ENCODE results near the gene NFE2L3.

NFE2L3 gene

DNA sequence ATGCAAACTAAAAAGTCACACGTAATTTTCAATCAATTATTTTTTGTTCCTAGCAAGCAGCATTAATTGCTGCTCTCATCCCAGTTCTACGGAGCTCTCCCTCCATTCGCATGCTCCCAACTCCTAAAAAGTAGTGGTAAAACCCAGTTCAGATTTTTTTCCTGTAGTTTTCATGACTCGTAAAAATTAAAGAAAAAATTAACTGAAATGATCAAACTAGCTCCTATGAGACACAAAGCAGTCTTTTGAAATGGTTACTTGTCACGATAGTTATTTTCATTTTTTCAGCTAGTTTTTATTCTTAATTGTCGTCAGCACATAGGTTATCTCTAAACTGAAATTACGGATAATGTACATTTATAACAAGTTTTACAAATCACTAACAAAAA, 46.8 kb downstream of the NFE2L3 start:
- FAIRE-seq = no peak
- DNase-seq (ENCODE audit: low spot score) = no peak

DNA sequence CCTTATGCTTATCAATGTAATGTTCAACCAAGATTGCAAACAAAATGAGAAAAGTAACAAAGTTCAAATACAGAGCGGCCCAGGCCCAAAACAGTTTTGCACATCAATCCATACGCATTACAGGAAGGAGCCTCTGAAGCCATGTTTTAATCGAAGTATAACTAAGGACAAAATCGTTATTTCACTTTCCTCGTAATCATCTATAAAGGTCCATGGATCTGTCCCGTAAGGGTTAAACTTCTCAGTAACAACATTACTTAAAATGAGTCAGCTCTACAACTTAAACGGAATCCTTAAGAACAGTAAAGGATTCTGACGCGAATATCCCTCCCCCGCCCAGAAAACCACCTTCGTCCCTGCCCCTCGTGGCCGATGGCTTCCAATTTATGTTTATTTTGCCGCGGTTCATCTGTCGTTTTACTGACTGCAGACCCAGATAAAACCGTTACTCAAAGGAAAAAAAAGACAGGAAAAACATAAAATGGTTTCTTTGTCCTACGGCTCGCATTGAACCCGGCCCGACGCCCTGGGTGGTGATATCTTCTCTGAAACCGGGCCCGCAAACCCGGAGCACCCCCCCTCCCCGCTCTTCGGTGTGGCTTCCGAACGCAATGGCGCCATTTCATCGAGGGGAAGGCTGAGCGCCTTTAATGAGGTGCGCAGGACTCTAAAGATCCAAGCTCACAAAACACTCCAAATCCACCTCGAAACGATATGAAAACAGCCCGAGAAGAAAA, 47.5 kb downstream of the NFE2L3 start:
- FAIRE-seq (no peak), DNase-seq (ENCODE audit: low spot score) (peak; percentile 58)

GRCh38 chr7:26200038-26200443, 48.0 kb downstream of the NFE2L3 start:
- FAIRE-seq (no peak), DNase-seq (ENCODE audit: low spot score) (peak; percentile 59)

DNA sequence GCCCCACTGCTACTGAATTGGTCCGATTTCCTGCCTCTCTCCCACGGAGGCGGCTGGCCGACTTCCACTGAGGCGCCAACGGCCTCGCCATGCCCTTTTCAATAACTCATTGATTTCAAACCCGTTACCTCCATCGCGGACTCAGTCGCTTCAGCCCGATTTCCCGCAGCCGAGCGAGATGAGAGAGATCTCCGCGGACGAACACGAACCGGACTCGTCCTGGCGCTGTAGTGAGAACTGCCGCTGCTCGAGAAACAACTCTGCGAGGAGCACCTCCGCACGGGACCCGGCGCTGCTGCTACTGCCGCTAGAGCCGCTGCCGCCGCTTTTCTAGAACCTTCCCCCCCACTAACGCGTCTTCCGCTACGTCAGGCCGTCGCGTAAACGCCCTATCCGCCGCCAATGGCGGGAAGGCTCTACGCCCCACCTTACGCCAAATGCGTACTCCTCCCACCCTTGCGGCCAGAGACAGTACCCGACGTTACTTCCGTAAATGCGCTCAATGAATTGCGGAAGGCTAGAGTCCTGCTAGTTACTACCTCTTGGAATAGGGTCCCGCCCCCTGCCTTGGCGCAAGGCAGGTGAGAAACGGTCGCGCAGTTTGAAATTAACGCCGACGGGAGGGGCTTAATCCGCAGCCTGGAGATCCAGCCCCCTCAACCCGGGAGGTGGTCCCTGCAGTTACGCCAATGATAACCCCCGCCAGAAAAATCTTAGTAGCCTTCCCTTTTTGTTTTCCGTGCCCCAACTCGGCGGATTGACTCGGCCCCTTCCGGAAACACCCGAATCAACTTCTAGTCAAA, 48.6 kb downstream of the NFE2L3 start, which contains the start of gene HNRNPA2B1:
Gene HNRNPA2B1, minus strand, starts transcription at position 303 of the 803 bp plus-strand sequence. Its CDS starts 169 bp downstream, at position 134.
- peak; percentile 98 for FAIRE-seq
- DNase-seq (ENCODE audit: low spot score) = peak; percentile 95

DNA sequence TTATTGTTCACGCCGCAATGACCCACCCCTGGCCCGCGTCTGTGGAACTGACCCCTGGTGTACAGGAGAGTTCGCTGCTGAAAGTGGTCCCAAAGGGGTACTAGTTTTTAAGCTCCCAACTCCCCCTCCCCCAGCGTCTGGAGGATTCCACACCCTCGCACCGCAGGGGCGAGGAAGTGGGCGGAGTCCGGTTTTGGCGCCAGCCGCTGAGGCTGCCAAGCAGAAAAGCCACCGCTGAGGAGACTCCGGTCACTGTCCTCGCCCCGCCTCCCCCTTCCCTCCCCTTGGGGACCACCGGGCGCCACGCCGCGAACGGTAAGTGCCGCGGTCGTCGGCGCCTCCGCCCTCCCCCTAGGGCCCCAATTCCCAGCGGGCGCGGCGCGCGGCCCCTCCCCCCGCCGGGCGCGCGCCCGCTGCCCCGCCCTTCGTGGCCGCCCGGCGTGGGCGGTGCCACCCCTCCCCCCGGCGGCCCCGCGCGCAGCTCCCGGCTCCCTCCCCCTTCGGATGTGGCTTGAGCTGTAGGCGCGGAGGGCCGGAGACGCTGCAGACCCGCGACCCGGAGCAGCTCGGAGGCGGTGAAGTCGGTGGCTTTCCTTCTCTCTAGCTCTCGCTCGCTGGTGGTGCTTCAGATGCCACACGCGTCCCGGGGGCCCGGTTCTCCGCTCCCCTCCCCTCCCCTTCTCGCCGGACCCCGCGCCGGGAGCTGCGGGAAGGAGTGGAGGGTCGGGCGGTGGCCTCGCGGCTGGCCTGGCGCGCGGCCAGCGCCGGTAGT, 49.4 kb downstream of the NFE2L3 start, which contains the start of gene CBX3:
Gene CBX3, plus strand, starts transcription at position 499 of the 772 bp plus-strand sequence. CDS start 1,254 bp downstream, outside the sequence.
- FAIRE-seq (peak; percentile 87), DNase-seq (ENCODE audit: low spot score) (peak; percentile 92)

GRCh38 chr7:26202019-26202990, 50.3 kb downstream of the NFE2L3 start:
- FAIRE-seq (peak; percentile 68), DNase-seq (ENCODE audit: low spot score) (peak; percentile 60)

GRCh38 chr7:26203016-26203415, 51.0 kb downstream of the NFE2L3 start:
- DNase-seq (ENCODE audit: low spot score) = no peak
- no peak for FAIRE-seq

DNA sequence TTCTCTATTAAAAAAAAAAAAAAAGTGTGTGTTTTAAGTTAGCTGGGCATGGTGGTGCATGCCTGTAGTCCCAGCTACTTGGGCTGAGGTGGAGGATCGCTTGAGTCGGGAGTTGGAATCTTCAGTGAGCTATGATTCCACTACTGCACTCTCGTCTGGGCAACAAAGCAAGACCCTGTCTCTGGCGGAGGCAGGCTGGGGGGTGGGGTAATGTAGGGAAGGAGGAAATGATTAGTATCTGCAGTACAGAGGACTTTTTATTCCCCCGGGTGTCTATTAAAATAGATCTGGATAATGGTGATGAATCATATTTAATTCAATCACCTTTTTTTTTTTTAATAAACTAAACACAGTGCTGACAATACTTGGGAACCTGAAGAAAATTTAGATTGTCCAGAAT, 56.0 kb downstream of the NFE2L3 start:
- FAIRE-seq = no peak
- DNase-seq (ENCODE audit: low spot score) = no peak

DNA sequence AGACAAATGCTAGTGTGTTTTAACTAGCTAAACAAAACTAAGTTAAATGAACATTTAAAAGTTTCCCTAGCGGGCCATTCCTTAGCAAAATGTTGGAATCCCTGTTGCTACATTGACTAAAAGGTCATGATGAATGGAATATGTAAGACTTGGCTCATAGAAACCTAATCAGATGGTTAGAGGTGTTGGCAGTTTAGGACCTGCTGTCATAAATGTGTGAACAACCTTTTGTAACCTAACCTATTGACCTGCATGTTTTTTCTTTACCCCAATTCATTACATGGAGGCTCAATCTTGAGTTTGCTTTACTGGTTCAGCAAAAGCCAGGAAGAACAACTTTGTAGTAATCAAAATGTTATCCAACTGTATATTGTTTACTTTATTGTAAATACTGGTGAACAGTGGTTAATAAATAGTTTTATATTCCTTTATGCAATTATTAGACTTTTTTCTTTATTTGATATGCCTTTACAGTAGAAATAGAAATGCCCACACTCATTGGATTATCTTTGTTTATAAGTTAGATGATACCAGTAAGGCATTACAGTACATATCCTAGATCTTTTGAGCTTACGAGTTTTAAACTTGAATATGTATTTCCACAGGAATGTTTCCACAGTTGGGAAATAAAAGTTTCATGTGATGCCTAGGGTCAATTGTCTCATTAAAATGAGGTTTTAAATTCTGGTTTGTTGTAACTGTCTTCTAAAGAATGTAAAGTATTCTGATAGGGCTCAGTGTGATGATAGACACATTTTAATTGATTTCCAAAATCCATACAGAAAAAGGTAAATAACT, 61.1 kb downstream of the NFE2L3 start:
- no peak for FAIRE-seq
- no peak for DNase-seq (ENCODE audit: low spot score)

DNA sequence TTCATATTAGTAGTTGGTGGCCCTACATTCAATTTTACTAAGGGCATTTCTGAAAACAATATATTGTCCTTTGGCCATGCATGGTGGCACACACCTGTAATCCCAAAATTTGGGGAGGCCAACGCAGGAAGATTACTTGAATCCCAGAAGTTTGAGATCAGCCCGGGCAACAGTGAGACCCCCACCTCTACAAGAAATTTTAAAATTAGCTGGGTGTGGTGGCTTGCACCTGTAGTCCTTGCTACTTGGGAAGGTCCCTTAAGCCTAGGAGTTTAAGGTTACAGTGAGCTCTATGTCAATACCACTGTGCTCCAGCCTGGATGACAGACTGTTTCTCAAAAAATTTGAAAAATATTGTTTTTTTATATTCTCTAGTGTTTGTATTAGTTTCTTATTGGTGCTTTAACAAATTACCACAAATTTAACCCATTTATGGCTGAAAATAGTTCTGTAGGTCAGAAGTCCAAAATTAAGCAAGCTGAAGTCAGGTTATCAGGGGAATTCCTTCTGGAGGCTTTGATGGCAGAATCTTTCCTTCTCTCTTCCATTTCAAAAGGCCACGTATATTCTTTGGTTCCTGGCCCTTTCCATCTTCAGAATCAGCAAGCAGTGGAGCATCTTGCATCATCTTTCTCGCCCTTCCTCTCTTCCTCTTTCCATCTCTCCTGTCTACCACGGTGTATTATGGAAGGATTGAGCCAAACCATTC, 62.0 kb downstream of the NFE2L3 start:
- no peak for FAIRE-seq

GRCh38 chr7:26216049-26216448, 64.1 kb downstream of the NFE2L3 start:
- DNase-seq (ENCODE audit: low spot score) (no peak), FAIRE-seq (peak; percentile 66)

More for the DNA sequence above, 62.0 kb downstream of the NFE2L3 start:
- no peak for DNase-seq (ENCODE audit: low spot score)

- FAIRE-seq (no peak), DNase-seq (ENCODE audit: low spot score) (no peak)
Observed at GRCh38 chr7:26224359-26224758, 72.4 kb downstream of the NFE2L3 start.

DNA sequence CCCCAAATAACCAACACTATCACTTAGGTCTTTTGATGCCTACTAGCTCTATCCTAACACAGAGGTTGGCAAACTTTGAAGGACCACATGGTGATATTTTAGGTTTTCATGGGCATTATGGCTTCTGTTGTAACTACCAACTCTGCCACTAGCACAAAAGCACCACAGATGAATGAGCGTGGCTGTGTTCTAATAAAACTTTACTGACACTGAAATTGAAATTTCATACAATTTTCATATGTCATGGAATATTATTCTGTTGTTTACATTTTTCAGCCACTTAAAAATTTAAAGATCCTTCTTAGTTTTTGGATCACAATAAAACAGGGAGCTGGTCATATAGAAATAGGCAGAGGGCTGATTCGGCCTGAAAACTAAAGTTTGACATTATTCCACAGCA, 76.0 kb downstream of the NFE2L3 start:
- DNase-seq (ENCODE audit: low spot score) = no peak
- FAIRE-seq = no peak

DNA sequence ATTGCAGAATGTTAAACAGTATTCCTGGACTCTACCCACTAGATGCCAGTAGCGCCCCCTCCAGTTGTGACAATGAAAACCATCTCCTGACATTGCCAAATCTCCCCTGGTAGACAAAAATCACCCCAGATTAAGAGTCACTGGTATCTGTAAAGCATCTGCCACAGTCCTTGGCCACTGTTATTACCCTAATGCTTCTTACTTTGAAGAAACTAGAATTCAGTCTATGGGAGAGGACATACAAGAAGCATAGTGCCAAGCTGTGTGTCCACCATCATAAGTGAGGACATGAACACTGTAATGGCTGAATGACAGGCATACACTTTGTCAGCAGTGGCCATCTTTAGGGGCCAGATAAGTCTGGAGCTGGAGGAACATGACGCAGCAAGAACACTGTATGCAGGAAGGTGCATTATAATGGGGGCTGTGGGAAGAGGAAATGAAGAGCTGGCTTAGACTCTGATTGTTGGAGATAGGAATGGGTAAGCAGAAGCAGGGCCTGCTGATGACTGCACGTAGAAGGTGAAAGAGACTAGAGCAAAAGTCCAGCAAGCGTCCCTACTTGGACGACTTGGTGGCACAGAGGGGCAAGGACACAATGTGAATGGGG, 82.0 kb downstream of the NFE2L3 start:
- peak; percentile 23 for FAIRE-seq
- DNase-seq (ENCODE audit: low spot score) = no peak

Measured in urothelium cell line (cell line).